ENCODE results near the gene DPPA3.

GRCh38 chr12:7695566-7696197 is 15.6 kb upstream of the DPPA3 start, which contains the start of gene GDF3:
- TF ChIP-seq POLR2AphosphoS5 (IDR thresholded peaks at IDR 0.05; ENCODE audit: borderline replicate concordance, low read depth, low read length), result no peak
- TF ChIP-seq EZH2 (IDR thresholded peaks at IDR 0.05), result no peak
- no peak for TF ChIP-seq FOXP2 (optimal IDR thresholded peaks at IDR 0.05; ENCODE audit: control extremely low read depth, extremely low read length, insufficient read depth)

Data from SK-N-MC (cell line).